Effector CD8-positive, alpha-beta T cell (primary cell): ENCODE results near the gene BNC2.

ENCODE experiments used
- DNase-seq: peaks from one replicate; lab custom pipeline; 2025; lab: John Stamatoyannopoulos, UW

BNC2 gene

GRCh38 chr9:16364347-16364746 lies 506.1 kb downstream of the BNC2 start:
- DNase-seq: no peak

GRCh38 chr9:16363916-16364315 lies 506.6 kb downstream of the BNC2 start:
- no peak for DNase-seq

DNA sequence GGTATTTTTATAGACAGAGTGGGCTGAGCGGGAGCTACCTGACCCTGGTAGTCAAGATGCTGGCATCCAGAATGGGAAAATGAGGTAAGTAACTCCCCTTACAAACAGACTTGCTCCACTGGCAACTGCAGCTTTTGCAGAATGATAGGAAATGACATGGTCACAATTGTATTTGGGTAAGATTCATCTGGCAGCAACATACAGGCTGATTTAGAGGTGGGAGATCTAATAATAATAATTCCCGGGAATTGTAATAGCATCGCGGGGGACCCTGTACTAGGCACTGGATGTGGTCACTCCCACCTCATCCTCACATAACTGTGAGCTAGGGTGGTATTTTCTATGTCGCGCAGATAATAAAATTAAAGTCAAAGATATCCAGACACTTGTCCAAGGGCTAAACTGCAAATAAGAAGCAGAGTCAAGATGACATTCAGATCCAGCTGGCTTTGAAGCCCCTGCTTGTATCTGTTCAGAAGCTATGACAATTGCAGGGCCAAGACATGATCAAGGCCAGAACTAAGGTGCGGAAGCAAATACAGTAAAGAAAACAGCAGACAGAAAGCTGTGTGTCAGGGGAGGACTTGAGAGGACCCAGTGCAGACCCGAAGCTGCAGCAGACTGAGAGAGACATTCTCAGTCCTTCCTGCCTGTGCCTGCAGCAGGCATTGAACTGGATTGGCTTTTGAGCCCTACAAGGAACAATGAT lies 507.2 kb downstream of the BNC2 start:
- no peak for DNase-seq

DNA sequence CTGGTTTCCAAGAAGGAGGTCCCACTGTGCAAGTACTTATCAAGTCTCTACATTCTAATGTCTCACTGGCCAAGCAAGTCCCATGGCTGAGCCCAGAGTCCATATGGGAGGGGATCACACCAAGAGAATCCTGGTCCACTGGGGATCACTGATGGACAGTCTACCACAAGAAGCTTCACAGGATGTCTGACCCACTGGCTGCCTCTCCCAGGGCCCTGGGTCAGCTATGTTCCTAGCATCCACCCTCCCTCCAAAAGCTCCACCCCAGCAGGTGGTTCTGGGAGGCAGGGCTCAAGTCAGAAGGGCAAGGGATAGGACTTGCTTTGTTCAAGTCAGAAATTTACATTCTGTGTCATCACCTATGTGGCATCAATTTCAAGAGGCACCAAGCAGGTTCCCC lies 508.5 kb downstream of the BNC2 start:
- no peak for DNase-seq

DNA sequence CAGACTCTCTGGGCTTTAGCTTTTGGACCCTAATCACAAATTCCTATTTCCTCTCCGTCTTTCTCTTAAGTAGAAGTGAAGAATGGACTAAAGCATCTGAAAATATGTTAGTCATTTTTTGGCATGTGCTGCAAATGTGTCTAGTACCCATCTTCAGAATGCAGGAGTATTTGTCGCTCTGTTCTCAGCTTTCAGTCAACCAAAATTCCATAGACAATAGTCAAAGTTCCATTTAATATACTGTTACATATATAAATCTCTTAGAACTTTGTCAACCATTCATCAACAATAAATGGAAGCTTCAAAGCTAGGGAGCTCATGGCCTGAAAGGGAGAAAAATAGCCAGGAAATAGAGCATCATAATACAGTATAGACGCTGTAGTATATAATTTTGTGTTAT lies 509.4 kb downstream of the BNC2 start:
- no peak for DNase-seq

- no peak for DNase-seq
Measured at GRCh38 chr9:16360247-16360646, 510.2 kb downstream of the BNC2 start.
